Peyer's patch (tissue), 4 donors: ENCODE data around the gene BBS1.

Source experiments
- POLR2A ChIP-seq, 2 donors: fragments of 450-650 bp; IDR thresholded peaks; one replicate each; pipeline ENCODE4 v1.5.1; 2017; ENCODE audit warnings: antibody characterized with exemption in 2 of 2, mild to moderate bottlenecking in 2 of 2, moderate library complexity in 2 of 2
- TF ChIP-seq, protein P1 (sequence below), 6 experiments: fragments of 450-650 bp in 4 of 6; fragments of 200-600 bp in 2 of 6; sonication (generic) in 1 of 6; IDR thresholded peaks; one replicate each; pipeline ENCODE4 v1.5.1; 2017 to 2019; ENCODE audit warnings: antibody characterized with exemption in 6 of 6, mild to moderate bottlenecking in 3 of 6, moderate library complexity in 1 of 6

DNA sequence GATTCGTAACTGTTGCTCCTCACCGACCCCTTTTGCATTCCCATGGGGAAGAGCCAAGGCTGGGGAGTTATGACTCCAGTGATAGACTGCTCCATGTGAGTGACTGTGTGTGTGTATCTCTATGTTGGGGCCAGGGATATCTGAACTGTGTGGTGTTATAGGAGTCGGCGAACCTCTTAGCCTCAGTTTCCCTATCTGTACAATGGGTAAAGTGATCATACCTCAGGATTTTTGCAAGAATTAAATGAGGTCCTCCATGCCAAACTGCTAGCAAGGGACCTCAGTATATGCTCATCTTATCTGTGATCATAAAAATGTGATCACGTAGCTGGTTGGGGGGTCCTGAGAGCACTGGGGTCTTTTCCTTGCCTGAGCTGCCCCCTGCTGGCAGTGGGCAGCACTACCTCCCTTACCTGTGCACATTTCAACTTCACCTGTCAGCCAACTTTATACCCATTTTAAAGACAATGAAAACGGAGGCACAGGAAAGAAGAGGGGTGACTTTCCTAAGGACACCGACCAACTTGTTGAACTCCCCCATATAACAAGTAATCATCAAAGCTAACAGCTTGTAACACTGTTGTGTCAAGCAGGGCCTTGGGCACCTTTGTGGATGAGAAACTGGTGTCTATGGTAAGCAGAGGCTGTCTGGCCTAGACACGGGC lies 31.6 kb upstream of the BBS1 start:
- TF ChIP-seq, protein P1, sequence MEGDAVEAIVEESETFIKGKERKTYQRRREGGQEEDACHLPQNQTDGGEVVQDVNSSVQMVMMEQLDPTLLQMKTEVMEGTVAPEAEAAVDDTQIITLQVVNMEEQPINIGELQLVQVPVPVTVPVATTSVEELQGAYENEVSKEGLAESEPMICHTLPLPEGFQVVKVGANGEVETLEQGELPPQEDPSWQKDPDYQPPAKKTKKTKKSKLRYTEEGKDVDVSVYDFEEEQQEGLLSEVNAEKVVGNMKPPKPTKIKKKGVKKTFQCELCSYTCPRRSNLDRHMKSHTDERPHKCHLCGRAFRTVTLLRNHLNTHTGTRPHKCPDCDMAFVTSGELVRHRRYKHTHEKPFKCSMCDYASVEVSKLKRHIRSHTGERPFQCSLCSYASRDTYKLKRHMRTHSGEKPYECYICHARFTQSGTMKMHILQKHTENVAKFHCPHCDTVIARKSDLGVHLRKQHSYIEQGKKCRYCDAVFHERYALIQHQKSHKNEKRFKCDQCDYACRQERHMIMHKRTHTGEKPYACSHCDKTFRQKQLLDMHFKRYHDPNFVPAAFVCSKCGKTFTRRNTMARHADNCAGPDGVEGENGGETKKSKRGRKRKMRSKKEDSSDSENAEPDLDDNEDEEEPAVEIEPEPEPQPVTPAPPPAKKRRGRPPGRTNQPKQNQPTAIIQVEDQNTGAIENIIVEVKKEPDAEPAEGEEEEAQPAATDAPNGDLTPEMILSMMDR (IDR thresholded peaks at IDR 0.05), result peak; percentile 68 to 81 (median 78)
- TF ChIP-seq POLR2A (IDR thresholded peaks at IDR 0.05), result no peak
